Pons (tissue), 1 donor: ENCODE measurements around the gene GLA.
A peak's percentile ranks its signal among the peaks of the same experiment; 100 is the strongest.

Experiments
- DNase-seq: peaks from one replicate; pipeline ENCODE4 v3.0.0-alpha.2; 2016; ENCODE audit warnings: low spot score

Gene GLA

GRCh38 chrX:101407748-101408531, at the start of gene GLA, which contains the start of gene HNRNPH2:
TSS of gene GLA (minus strand) at chrX:101407925. CDS start at chrX:101407903, 22 bp downstream.
TSS of gene HNRNPH2 (plus strand) at chrX:101408222. CDS start at chrX:101411989, 3,767 bp downstream.
- DNase-seq, result peak; percentile 98

GRCh38 chrX:101452056-101452455, 44.3 kb upstream of the GLA start:
- DNase-seq, result peak; percentile 1

GRCh38 chrX:101450961-101451360, 43.2 kb upstream of the GLA start:
- no peak for DNase-seq

GRCh38 chrX:101450085-101450484, 42.4 kb upstream of the GLA start:
- DNase-seq, result no peak

- no peak for DNase-seq
Observed at GRCh38 chrX:101449279-101449678, 41.6 kb upstream of the GLA start.

- no peak for DNase-seq
Observed at GRCh38 chrX:101442085-101442484, 34.4 kb upstream of the GLA start.

- no peak for DNase-seq
Observed at GRCh38 chrX:101430457-101431078, 22.8 kb upstream of the GLA start.

GRCh38 chrX:101429934-101430333, 22.2 kb upstream of the GLA start:
- DNase-seq, result no peak

GRCh38 chrX:101427954-101428353, 20.2 kb upstream of the GLA start:
- no peak for DNase-seq

- DNase-seq, result no peak
Observed at GRCh38 chrX:101419489-101419888, 11.8 kb upstream of the GLA start.

GRCh38 chrX:101417981-101418841, 10.5 kb upstream of the GLA start:
- peak; percentile 32 for DNase-seq

GRCh38 chrX:101417190-101417589, 9.5 kb upstream of the GLA start:
- DNase-seq, result no peak

- DNase-seq, result no peak
Observed at GRCh38 chrX:101416691-101417090, 9.0 kb upstream of the GLA start.

GRCh38 chrX:101415180-101416145, 7.7 kb upstream of the GLA start:
- DNase-seq, result peak; percentile 95

- DNase-seq, result peak; percentile 20
Observed at GRCh38 chrX:101411984-101412383, 4.3 kb upstream of the GLA start.

GRCh38 chrX:101410461-101410860, 2.7 kb upstream of the GLA start:
- DNase-seq, result no peak

- DNase-seq, result no peak
Observed at GRCh38 chrX:101409043-101409442, 1.3 kb upstream of the GLA start.

- no peak for DNase-seq
Observed at GRCh38 chrX:101408532-101408841, 762 bp upstream of the GLA start.

- DNase-seq, result no peak
Observed at GRCh38 chrX:101407167-101407747, 468 bp downstream of the GLA start.

- no peak for DNase-seq
Observed at GRCh38 chrX:101399825-101400224, 7.9 kb downstream of the GLA start.

- DNase-seq, result no peak
Observed at GRCh38 chrX:101398694-101399093, 9.0 kb downstream of the GLA start.
